ENCODE results near the gene FBXL19.

DNA sequence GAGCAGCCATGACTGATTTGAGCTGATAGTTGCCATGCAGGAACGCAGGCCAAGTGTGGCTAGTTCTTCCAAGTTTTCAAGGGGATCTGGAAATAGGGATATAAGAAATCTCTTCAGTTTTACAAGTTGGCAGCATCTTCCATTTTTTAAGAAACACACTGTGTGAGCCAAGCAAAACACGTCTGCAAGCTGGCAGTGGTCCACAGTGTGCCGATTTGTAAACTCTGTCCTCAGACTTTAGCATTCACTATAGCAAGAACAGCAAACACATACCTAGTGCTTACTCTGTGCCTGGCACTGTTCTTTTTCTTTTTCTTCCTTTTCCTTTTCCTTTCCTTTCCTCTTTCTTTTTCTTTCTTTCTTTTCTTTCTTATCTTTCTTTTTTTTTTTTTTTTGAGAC, 28.4 kb downstream of the FBXL19 start:
- TF ChIP-seq, protein P1, sequence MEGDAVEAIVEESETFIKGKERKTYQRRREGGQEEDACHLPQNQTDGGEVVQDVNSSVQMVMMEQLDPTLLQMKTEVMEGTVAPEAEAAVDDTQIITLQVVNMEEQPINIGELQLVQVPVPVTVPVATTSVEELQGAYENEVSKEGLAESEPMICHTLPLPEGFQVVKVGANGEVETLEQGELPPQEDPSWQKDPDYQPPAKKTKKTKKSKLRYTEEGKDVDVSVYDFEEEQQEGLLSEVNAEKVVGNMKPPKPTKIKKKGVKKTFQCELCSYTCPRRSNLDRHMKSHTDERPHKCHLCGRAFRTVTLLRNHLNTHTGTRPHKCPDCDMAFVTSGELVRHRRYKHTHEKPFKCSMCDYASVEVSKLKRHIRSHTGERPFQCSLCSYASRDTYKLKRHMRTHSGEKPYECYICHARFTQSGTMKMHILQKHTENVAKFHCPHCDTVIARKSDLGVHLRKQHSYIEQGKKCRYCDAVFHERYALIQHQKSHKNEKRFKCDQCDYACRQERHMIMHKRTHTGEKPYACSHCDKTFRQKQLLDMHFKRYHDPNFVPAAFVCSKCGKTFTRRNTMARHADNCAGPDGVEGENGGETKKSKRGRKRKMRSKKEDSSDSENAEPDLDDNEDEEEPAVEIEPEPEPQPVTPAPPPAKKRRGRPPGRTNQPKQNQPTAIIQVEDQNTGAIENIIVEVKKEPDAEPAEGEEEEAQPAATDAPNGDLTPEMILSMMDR (IDR thresholded peaks at IDR 0.05; ENCODE audit: insufficient read depth, low read length, poor library complexity, severe bottlenecking), result no peak
- TF ChIP-seq EZH2phosphoT487 (conservative IDR thresholded peaks at IDR 0.05; ENCODE audit: low read length), result no peak

Data from SU-DHL-6 (cell line).